Measurements from ENCODE around the gene STK39.

- TF ChIP-seq CTCF (conservative IDR thresholded peaks at IDR 0.05 in 1 of 2, IDR thresholded peaks at IDR 0.05 in 1 of 2; ENCODE audit: low read depth in 1 of 2, low read length in 2 of 2) (no peak), EZH2 (IDR thresholded peaks at IDR 0.05; ENCODE audit: low read length, missing control alignments) (no peak)
Measured at GRCh38 chr2:167905668-167906067, 341.7 kb downstream of the STK39 start.

Measured in fibroblast of lung (primary cell).